ENCODE data around the gene SLC44A5. TPM values are rescaled to one million over a fixed set of nuclear protein-coding genes. Genes with fewer than 3 reads are reported as not detected.

SLC44A5 gene
- total and polyA plus RNA-seq, 9 donors: 0.62 to 2.5 (median 1.1) TPM

- no peaks in the 10 kb centered on the region for H3K27me3 ChIP-seq
- TF ChIP-seq EP300 (IDR thresholded peaks at IDR 0.05) (no peak), POLR2A (IDR thresholded peaks at IDR 0.05) (no peak), CTCF (IDR thresholded peaks at IDR 0.05) (no peak)
- WGBS, 3 donors: 66 to 70% (median 68%) methylated on average over 2 of the region's 2 CpGs
- DNase-seq: no peak
- H3K4me1 ChIP-seq (ENCODE audit: insufficient read depth): no peaks in the 10 kb centered on the region
- H3K9me3 ChIP-seq: peaks cover 0 to 3% of the 10 kb centered on the region in 2 donors
- no peak overlapping the region for H3K4me3 ChIP-seq
- no peak overlapping the region for H3K27ac ChIP-seq
- no peaks in the 10 kb centered on the region for H3K36me3 ChIP-seq
- intact Hi-C loops (cut with DNase I): no loop called here
Observed at GRCh38 chr1:75345538-75346292, 265.2 kb downstream of the SLC44A5 start.

- no peaks in the 10 kb centered on the region for H3K4me1 ChIP-seq (ENCODE audit: insufficient read depth)
- 76 to 78% (median 78%) methylated on average over 4 of the region's 4 CpGs for WGBS, 3 donors
- DNase-seq: no peak
- H3K27ac ChIP-seq: no peak overlapping the region
- H3K9me3 ChIP-seq: no peaks in the 10 kb centered on the region
- no peak overlapping the region for H3K4me3 ChIP-seq
- TF ChIP-seq POLR2A (IDR thresholded peaks at IDR 0.05) (no peak), EP300 (IDR thresholded peaks at IDR 0.05) (no peak), CTCF (IDR thresholded peaks at IDR 0.05) (no peak)
- intact Hi-C loops (cut with DNase I): no loop called here
- no peaks in the 10 kb centered on the region for H3K27me3 ChIP-seq
- no peaks in the 10 kb centered on the region for H3K36me3 ChIP-seq
Observed at GRCh38 chr1:75342786-75343185, 268.1 kb downstream of the SLC44A5 start.

GRCh38 chr1:75341537-75341936 lies 269.4 kb downstream of the SLC44A5 start:
- Histone ChIP-seq H3K36me3 (no peaks in the 10 kb centered on the region), H3K27me3 (no peaks in the 10 kb centered on the region), H3K4me3 (no peak overlapping the region), H3K4me1 (ENCODE audit: insufficient read depth) (no peaks in the 10 kb centered on the region), H3K9me3 (no peaks in the 10 kb centered on the region), H3K27ac (no peak overlapping the region)
- intact Hi-C loops (cut with DNase I): no loop called here
- no peak for TF ChIP-seq POLR2A (IDR thresholded peaks at IDR 0.05)
- no peak for TF ChIP-seq CTCF (IDR thresholded peaks at IDR 0.05)
- TF ChIP-seq EP300 (IDR thresholded peaks at IDR 0.05): no peak
- 87 to 95% (median 87%) methylated on average over 3 of the region's 3 CpGs for WGBS, 3 donors
- DNase-seq: no peak

GRCh38 chr1:75338616-75339483 lies 272.1 kb downstream of the SLC44A5 start:
- no peaks in the 10 kb centered on the region for H3K36me3 ChIP-seq
- H3K9me3 ChIP-seq: no peaks in the 10 kb centered on the region
- 74 to 80% (median 79%) methylated on average over 6 of the region's 6 CpGs for WGBS, 3 donors
- DNase-seq: no peak
- H3K27ac ChIP-seq: no peak overlapping the region
- intact Hi-C loops (cut with DNase I): no loop called here
- H3K27me3 ChIP-seq: no peaks in the 10 kb centered on the region
- TF ChIP-seq POLR2A (IDR thresholded peaks at IDR 0.05) (no peak), CTCF (IDR thresholded peaks at IDR 0.05) (no peak), EP300 (IDR thresholded peaks at IDR 0.05) (no peak)
- no peaks in the 10 kb centered on the region for H3K4me1 ChIP-seq (ENCODE audit: insufficient read depth)
- H3K4me3 ChIP-seq: no peak overlapping the region
